ENCODE data around the gene LRRC1. TPM values are rescaled to one million over a fixed set of nuclear protein-coding genes. Genes with fewer than 3 reads are reported as not detected.

Gene LRRC1
- total and polyA plus RNA-seq, 2 of the 8 experiments (the other 6 are each of a cell fraction or from before 2014, with no cell fraction given) = 6.7 to 15.9 TPM

GRCh38 chr6:53898026-53898795 is 103.4 kb downstream of the LRRC1 start (continued):
- no peak for TF ChIP-seq POU5F1 (IDR thresholded peaks at IDR 0.05; ENCODE audit: low read depth, low read length)
- TF ChIP-seq MAX (IDR thresholded peaks at IDR 0.05) = no peak
- TF ChIP-seq RFX5 (IDR thresholded peaks at IDR 0.05; ENCODE audit: borderline replicate concordance, low read depth, low read length) = no peak
- TF ChIP-seq SP1 (IDR thresholded peaks at IDR 0.05; ENCODE audit: low read depth, low read length) = no peak
- no peak for TF ChIP-seq RNF2 (IDR thresholded peaks at IDR 0.05; ENCODE audit: borderline replicate concordance, low read depth, low read length, missing control alignments, poor library complexity, severe bottlenecking)
- no peak for TF ChIP-seq NRF1 (IDR thresholded peaks at IDR 0.05; ENCODE audit: low read depth, low read length)
- no peak for TF ChIP-seq CREB1 (IDR thresholded peaks at IDR 0.05)
- no peak for TF ChIP-seq HDAC6 (IDR thresholded peaks at IDR 0.05; ENCODE audit: low read depth, low read length)
- no peak for TF ChIP-seq MAFK (IDR thresholded peaks at IDR 0.05; ENCODE audit: low read depth, low read length)
